Coronary artery (tissue), 2 donors: Measurements from ENCODE around the gene LETMD1.
"Not testable (repeated sequence)": the region's sequence is repeated elsewhere in the genome, so short reads cannot be mapped to it uniquely, and the experiment has no call there.

Experiments
- DNase-seq: peaks from one replicate; pipeline ENCODE4 v3.0.0-alpha.2; 2017; ENCODE audit warnings: low spot score
- H3K27ac ChIP-seq, 2 donors: fragments of 200-600 bp; sonication (generic); one replicate each; pipeline ENCODE4 v1.5.1; 2016 to 2019
- H3K4me3 ChIP-seq: fragments of 200-600 bp; sonication (generic); 2 replicates; pipeline ENCODE4 v1.5.1; 2016; ENCODE audit warnings: mild to moderate bottlenecking, moderate library complexity
- CTCF ChIP-seq: fragments of 200-600 bp; sonication (generic); IDR thresholded peaks from one replicate; pipeline ENCODE4 v1.5.1; 2019; ENCODE audit warnings: antibody characterized with exemption

The LETMD1 gene

GRCh38 chr12:51005671-51006070, 42.5 kb upstream of the LETMD1 start:
- H3K27ac ChIP-seq = no peak overlapping the region
- no peak for TF ChIP-seq CTCF
- no peak overlapping the region for H3K4me3 ChIP-seq
- no peak for DNase-seq

- H3K27ac ChIP-seq = peak overlapping the region in 1 of 2 donors; percentile 63
- H3K4me3 ChIP-seq = no peak overlapping the region
These were observed 39.6 kb upstream of the LETMD1 start for GRCh38 chr12:51008329-51009055.

GRCh38 chr12:51009056-51009440, 39.1 kb upstream of the LETMD1 start:
- no peak for TF ChIP-seq CTCF
- no peak for DNase-seq
- Histone ChIP-seq H3K4me3 (no peak overlapping the region), H3K27ac (peak overlapping the region in 1 of 2 donors; percentile 41)

More at GRCh38 chr12:51008329-51009055, 39.6 kb upstream of the LETMD1 start:
- DNase-seq = no peak
- no peak for TF ChIP-seq CTCF

- H3K27ac ChIP-seq = no peak overlapping the region
- DNase-seq = no peak
- no peak overlapping the region for H3K4me3 ChIP-seq
- TF ChIP-seq CTCF = no peak
These were observed 36.2 kb upstream of the LETMD1 start for GRCh38 chr12:51011955-51012354.

GRCh38 chr12:51012570-51013236, 35.4 kb upstream of the LETMD1 start:
- no peak for DNase-seq
- no peak overlapping the region for H3K4me3 ChIP-seq
- no peak for TF ChIP-seq CTCF
- no peak overlapping the region for H3K27ac ChIP-seq

- no peak for DNase-seq
- Histone ChIP-seq H3K4me3 (no peak overlapping the region), H3K27ac (no peak overlapping the region)
- TF ChIP-seq CTCF = no peak
These were observed 34.7 kb upstream of the LETMD1 start for GRCh38 chr12:51013441-51013840.

GRCh38 chr12:51014467-51014866, 33.7 kb upstream of the LETMD1 start:
- H3K4me3 ChIP-seq, DNase-seq, H3K27ac ChIP-seq: not testable (repeated sequence)
